Bone marrow (tissue), 2 donors: ENCODE measurements around the gene HLF.

Experiments used
- DNase-seq, 2 donors: peaks; one replicate each; lab custom pipeline; 2025; lab: John Stamatoyannopoulos, UW

The HLF gene

DNA sequence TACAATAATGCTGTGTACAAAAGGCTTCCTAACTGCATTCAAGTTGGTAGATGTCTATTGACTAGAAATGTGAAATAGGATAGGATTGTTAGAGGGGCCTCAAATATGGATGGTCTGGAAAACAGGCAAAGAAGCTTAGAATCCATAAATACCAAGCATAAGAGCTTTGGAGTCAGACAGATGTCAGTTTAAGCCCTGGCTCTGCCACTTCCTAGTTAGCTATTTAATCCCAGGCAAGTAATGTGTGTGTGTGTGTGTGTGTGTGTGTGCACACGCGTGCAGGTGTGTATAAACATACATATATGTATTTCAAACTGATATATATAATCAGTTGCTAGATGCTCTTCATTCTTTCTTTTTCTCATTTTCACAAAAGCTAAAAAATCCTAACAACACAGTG lies 90.2 kb downstream of the HLF start:
- no peak for DNase-seq

DNA sequence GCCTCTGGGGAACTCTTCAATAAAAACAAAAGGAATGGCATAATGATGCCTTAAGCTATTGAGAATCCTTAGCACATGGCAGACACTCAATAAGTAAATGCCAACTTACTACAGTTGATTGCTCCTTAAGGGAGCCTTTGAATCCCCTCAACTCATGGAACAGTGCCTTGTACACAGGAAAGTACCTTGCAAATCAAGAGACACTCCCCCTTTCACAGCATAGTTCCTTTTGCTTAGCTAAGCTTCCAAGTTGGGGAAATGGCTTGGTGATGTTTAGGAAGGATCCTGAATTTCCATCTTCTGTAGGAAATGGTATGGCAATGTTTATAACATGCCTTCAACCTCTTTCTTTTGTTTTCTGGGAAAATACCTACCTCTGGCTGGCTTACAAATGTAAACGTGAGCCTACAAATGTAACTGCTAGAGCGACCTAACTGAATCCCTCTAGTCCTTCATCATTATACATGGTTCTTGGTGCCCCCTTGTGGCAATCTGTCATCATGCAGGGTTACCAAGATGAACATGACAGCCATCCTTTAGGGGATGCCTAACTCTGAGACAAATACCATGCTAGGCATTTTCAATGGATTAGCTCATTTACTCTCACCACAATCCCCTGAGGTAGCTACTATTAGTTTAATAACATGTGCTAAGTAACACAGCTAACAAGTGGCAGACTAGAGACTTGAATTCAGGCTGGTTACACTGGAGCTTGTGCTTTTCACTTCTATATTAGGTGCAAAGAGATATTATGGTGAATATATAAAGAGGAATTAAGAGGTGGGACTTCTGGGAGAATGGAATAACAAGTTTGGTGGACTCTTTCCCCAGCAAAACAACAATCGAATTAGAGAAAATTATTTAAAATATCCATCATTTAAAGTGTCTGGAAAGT lies 91.9 kb downstream of the HLF start:
- peak in 1 of 2 donors; percentile 49 for DNase-seq

DNA sequence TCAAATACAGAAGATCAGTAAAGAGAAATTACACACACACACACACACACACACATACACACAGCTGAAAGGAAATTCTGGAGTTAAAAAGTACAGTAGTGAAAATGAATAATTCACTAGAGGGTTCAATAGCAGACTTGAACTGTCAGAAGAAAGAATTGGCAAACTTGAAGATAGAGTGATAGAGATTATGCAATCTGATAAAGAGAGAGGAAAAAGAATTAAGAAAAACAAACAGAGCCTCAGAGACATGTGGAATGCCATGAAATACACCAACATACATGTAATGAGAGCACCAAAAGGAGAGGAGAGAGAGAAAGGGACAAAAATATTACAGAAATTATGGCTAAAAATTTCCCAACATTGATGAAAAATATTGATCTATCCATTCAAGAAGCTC lies 96.2 kb downstream of the HLF start:
- DNase-seq = no peak

DNA sequence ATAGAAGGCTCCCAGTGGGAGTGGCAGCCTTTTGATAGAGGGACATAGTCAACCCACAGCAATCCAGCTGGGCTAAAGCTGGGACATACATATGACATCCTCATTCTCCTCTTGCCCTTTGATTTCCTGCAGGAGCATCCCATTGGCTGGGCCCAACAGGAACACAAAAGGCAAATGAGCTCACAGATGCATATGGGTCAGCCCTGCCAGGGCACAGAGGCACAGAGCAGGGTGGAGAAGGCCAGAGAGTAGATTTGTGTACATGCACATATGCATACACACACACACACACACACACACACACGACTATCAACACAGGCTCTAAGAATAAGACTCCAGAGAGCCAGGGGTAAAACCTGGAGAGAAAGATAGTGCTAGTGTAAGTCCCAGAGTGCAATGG lies 98.3 kb downstream of the HLF start:
- no peak for DNase-seq

DNA sequence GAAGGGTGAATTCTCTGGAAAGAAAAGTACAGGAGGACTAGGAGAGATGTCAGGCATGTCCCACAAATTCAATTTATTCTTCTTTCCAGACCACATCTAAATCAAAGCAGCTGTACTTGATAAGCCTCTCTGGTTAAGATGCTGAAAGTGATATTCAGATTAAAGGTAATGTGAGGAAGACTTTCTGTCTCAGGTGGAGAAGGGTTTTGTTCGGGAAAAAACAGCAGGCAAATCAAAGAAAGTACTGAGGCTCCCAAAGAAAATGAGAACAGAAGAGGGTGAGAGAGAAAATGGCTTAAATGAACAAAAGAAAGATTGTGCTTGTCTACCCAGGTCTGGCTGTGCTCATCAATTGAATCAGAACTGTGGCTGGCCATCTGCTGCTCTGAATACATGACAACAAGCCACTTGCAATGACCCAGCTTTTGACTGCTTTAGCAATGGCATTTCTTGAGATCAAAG lies 101.3 kb downstream of the HLF start:
- DNase-seq = no peak

DNA sequence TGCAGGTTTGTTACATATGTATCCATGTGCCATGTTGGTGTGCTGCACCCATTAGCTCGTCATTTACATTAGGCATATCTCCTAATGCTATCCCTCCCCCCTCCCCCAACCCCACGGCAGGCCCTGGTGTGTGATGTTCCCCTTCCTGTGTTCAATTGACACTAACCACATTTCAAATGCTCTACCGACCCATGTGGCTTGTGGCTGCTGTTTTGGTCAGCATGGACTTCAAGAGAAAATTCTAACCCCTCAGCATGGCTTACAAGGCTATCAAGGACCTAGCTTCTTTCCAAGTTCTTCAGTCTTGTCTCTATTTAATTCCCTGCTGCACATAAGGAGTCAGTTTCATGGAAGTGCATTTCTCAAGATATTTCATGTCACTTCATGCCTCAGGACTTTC lies 103.9 kb downstream of the HLF start:
- no peak for DNase-seq
